ENCODE results near the gene OPCML.

OPCML gene

GRCh38 chr11:133347988-133348387 lies 184.3 kb downstream of the OPCML start:
- no peak for DNase-seq

- DNase-seq, result no peak
These were observed 186.2 kb downstream of the OPCML start for GRCh38 chr11:133346137-133346536.

- no peak for DNase-seq
These were observed 188.3 kb downstream of the OPCML start for GRCh38 chr11:133343951-133344350.

- DNase-seq, result no peak
These were observed 192.7 kb downstream of the OPCML start for GRCh38 chr11:133339495-133340140.

- no peak for DNase-seq
These were observed 193.7 kb downstream of the OPCML start for GRCh38 chr11:133338588-133338987.

DNA sequence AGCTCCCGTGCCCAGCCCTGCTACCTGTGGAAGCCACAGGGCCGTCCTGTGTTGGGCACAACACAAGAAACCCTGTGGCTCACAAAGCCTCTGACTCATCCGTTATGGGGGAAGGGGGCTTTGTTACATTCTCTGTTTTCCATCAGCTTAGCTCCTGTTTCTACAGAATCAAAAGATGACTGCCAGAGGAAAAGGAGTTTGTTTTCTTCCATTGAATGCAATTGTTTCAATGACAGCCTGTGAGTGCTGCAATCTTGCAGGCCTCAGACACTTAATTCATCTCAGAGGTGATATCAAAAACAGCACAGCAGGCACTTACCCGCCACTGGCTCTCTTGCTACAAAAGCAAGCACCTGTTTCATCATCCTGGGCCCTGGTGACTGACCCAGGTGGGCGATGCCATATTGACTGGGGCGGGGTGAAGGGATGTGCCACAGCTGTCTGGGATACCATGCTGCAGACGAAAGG lies 194.3 kb downstream of the OPCML start:
- DNase-seq, result no peak

- no peak for DNase-seq
These were observed 195.1 kb downstream of the OPCML start for GRCh38 chr11:133337193-133337592.

DNA sequence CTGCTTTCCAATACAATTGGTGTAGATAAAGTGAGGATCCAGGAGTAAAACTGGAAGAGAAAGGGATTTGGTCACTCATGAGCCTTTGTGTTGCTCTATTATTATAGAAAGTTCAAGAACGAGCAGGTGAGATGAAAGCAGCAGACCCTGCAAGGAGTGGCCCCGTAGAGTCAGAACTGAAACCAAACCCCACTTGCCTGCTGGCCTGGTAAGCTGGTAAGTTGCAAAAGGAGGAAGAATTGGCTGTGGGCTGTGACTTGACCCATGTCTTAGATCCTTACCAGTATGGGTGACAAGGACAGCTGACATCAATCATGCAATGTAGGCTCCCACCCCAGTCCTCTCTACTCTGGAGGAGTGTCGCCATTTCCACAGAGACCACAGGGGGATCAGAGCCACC lies 201.3 kb downstream of the OPCML start:
- DNase-seq, result no peak

DNA sequence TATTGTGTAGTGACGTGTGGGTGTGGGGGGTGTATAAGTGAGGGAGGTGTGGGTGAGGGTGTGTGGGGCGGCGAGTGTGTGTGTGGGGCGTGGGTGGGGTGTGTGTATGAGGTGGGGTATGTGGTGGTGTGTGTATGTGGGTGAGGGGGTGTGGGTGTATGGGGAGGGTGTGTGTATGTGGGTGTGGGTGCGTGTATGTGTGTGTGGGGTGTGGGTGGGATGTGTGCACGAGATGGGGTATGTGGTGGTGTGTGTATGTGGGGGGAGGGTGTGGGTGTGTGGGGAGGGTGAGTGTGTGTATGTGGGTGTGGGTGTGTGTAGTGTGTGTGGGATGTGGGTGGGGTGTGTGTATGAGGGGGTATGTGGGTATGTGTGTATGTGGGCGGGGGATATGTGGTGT lies 205.5 kb downstream of the OPCML start:
- no peak for DNase-seq

- DNase-seq, result no peak
These were observed 206.0 kb downstream of the OPCML start for GRCh38 chr11:133326332-133326731.

GRCh38 chr11:133325711-133326110 lies 206.6 kb downstream of the OPCML start:
- DNase-seq, result no peak

DNA sequence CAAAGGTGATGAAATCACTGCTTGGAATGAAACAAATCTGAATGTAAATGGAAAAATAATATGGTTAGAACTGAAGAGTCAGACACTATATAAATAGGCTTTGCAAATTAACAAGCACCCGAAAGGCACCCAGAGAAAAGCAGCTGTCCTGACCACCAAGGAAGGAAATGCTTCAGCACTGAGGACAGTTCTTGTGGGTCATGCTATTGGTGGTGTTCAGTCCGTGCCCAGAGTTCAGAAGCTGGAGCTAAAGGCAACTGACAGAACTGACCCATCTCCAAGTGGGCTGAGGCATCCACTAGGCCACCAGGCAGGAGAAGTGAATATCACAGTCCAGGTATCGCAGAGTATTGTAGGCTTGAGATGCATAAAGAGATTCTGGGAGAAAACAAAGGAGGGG lies 208.9 kb downstream of the OPCML start:
- no peak for DNase-seq

DNA sequence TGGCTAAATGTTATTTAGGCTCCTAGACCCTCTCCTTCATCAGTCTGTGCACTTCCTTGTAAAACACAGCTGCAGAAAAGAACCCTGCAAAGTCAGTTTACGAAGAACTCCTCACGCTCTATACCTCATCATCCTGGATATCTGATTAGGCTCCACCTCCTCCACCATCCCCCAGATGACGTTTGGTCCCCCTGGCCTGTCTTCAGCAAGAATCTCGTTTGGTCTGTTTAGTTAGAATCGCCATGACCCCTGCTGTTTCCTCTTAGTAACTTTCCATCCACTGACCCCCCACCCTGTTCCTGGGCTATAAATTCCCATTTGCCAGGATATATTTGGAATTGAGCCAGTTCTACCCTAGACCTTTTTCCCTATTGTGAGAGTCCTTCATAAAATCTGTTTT lies 214.1 kb downstream of the OPCML start:
- no peak for DNase-seq

- no peak for DNase-seq
These were observed 221.1 kb downstream of the OPCML start for GRCh38 chr11:133311230-133311629.

GRCh38 chr11:133306019-133306418 lies 226.3 kb downstream of the OPCML start:
- DNase-seq, result no peak

- DNase-seq, result no peak
These were observed 226.9 kb downstream of the OPCML start for GRCh38 chr11:133305208-133305956.

DNA sequence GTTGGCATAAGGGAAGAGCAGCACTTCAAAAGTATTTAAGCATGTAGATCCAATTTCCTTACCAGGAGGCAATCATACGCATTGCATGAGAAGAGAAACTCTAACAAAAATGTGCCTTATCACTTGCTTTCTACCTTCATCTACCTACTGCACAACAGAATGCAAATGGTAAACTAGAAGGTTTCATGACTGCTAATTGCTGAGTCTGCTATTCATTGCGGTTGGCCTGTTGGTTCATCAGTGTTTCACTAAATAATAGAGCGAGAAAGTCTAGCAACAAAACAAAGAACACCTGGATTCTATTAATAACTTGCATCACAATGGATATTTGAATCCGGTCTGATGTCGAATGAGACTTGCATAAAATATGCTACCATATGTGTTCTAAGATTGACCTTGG lies 229.0 kb downstream of the OPCML start:
- DNase-seq, result no peak

- DNase-seq, result no peak
These were observed 230.2 kb downstream of the OPCML start for GRCh38 chr11:133302056-133302455.

GRCh38 chr11:133300666-133301065 lies 231.6 kb downstream of the OPCML start:
- DNase-seq, result no peak

DNA sequence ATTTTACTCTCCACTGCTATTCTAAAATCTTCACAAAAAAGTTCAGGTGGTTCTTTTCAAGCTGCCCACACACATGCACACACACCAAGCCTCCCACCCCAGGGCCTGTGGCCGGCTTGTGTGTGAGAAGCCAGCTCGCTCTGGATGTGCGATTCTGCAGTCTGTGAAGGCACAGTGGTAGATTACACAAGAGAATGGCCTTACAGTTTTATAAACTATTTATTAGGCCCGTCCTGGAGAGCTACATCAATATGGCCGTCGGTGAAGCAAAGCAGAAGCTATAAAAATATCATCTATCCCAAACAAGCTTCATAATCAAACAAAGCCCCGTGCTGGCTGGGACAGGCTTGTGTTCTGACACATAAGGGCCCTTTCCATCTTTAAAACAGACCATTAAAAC lies 240.5 kb downstream of the OPCML start:
- no peak for DNase-seq

- no peak for DNase-seq
These were observed 246.9 kb downstream of the OPCML start for GRCh38 chr11:133285359-133285758.

GRCh38 chr11:133284156-133284555 lies 248.1 kb downstream of the OPCML start:
- DNase-seq, result no peak

DNA sequence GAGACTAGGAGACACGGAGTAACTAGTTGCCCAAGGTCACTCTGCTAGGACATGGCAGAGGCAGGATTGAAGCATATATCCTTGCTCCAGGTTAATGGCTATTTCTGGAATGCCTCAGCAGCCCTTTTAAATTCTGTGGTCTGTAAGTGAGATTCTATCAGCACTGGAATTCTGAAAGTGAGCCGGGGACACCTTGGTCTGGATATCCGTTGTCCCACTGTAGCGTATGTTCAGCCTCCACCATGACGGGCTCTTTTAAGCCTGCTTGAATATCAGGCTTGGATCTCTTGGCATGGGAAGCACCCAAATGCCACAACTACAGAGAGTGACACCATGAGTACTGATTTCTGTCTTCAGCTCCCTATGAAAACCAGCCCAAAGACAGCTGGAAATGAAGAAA lies 254.4 kb downstream of the OPCML start:
- DNase-seq, result no peak

DNA sequence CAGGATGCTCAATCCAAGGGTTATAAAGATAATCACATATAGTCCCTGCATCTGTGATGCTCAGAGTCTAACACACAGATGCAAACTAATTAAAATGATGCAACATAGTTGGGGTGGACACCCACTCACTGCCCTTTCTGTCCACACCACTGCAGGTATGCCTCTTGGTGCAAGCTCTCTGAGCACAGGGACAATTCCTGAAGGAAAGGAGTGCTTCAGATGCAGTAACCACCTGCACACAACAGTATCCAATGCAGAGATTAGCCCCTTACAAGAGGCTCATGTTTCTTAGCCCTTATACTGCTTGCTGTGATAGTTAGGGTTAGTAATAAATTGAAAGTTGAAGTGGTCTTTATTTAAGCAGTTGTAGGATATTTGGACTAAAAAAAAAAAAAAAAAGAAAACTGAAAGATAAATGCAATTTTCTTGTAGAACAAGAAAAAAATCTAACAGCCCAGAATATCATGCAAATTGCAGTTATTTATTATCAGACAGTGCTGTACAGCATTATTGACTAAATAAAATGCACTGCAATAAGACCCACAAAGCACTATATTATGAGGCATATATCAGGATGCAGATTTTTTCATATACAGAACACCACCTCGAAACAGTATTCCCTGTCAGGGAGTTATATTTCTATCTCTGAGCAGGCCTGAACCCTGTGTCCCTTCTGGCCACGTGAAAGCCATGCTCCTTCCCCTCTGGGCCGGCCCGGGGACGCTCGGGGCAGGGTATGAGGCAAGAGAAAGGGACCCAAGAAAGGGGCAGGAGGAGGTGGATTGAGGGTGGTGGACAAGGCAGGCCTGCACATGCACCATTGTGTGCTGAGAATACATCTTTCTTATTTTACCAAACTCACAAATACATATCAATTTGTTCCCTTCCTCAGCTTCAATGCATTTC lies 260.2 kb downstream of the OPCML start:
- no peak for DNase-seq

All from stimulated activated CD4-positive, alpha-beta T cell treated with anti-CD3 and anti-CD28 coated beads, Interleukin-1b, Interleukin-23, amount 100 ng/mL, for 48 hours (primary cell).